HCT116 (cell line): Measurements from ENCODE around the gene HVCN1.

Experiments
- CTCF ChIP-seq, 3 experiments: fragments of 200-600 bp in 1 of 3; sonication (generic) in 1 of 3; IDR thresholded peaks in 2 of 3; conservative IDR thresholded peaks in 1 of 3; 2 replicates each; pipeline ENCODE4 v1.5.1; 2012 to 2017; ENCODE audit warnings: low read depth in 2 of 3, low read length in 2 of 3, antibody characterized with exemption in 1 of 3, borderline replicate concordance in 1 of 3, control low read depth in 1 of 3, mild to moderate bottlenecking in 1 of 3, mixed read lengths in 1 of 3, mixed run types in 1 of 3, moderate library complexity in 1 of 3; ENCODE audit not compliant: insufficient read depth in 1 of 3
- EZH2phosphoT487 ChIP-seq: fragments of 200-600 bp; IDR thresholded peaks from 2 replicates; pipeline ENCODE4 v1.6.1; 2018; ENCODE audit warnings: antibody characterized with exemption, borderline replicate concordance
- POLR2A ChIP-seq: IDR thresholded peaks from 2 replicates; pipeline ENCODE4 v1.7.0; 2011; ENCODE audit warnings: borderline replicate concordance; ENCODE audit not compliant: insufficient read depth, insufficient read length; ENCODE audit errors: extremely low read depth
- ZNF274 ChIP-seq: fragments of 200-500 bp; sonication (Bioruptor generic); IDR thresholded peaks from 2 replicates; pipeline ENCODE4 v1.6.1; 2014; ENCODE audit warnings: mild to moderate bottlenecking, low read depth, low read length, inconsistent platforms

- TF ChIP-seq CTCF (IDR thresholded peaks at IDR 0.05 in 2 of 3, conservative IDR thresholded peaks at IDR 0.05 in 1 of 3; ENCODE audit: borderline replicate concordance in 1 of 3, insufficient read depth in 1 of 3, low read depth in 2 of 3, low read length in 2 of 3) (no peak), EZH2phosphoT487 (no peak), POLR2A (no peak), ZNF274 (no peak)
Observed at GRCh38 chr12:110728628-110729027, 39.7 kb upstream of the HVCN1 start.
